HG03025 (cell line): ENCODE results near the gene PIK3R1.

Experiments used
- ATAC-seq: cut with Tn5 transposase; IDR thresholded peaks from one replicate; pipeline ENCODE4 v1.9.1; 2021; ENCODE audit warnings: mild to moderate bottlenecking, moderate library complexity; ENCODE audit not compliant: unreplicated experiment, low FRiP score

The PIK3R1 gene

DNA sequence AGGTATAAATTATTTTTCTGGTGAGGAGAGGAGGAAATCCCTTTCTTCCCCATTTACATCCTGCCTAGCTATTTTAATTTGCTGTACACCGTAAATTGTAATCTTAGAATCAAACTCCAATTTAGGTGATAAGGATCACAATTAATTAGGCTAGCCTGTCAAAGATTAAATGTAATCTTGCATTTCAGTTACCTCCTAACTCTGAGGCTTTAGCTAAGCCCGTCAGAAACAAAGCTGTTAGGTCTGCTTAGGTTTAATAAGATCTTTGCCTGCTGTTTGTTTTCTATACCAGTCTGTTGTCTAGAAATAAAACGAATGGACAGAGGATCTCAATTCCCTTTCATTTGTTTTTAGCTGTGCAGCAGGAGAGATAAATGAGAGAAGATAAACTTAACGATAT lies 51.5 kb downstream of the PIK3R1 start:
- no peak for ATAC-seq

DNA sequence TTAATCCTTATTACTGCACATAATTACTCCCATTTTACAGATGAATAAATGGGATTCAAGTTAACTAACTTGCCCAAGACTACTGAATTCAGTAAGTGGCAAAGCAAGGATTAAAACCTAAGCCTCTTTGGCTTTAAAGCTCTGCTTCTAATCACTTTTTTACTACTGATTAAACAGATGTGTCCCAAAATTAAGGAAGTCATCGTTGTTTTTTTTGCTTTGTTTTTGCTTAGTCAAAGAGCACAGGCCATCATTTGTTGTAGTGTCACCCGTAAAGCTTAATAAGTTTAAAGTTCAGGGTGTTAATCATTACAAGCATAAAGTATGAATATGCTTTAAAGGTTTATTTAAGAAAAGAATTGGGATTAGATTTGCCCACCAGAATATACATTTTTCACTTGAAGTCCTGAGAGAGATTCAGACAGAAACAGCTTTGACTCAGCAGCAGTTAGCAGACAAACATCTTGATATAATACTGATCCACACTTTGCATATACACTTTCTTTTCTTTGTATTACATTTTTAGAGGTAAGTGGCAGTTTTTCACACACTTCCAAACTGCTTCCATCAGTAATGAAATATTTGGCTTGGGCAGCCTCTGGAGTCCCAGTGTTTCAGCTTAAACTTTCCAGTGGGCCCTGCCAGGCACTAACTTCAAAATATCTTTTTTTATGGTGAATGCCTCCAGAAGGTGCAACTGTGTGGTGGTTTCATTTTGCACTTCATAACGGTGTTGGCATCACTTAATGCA lies 52.7 kb downstream of the PIK3R1 start:
- ATAC-seq, result no peak

DNA sequence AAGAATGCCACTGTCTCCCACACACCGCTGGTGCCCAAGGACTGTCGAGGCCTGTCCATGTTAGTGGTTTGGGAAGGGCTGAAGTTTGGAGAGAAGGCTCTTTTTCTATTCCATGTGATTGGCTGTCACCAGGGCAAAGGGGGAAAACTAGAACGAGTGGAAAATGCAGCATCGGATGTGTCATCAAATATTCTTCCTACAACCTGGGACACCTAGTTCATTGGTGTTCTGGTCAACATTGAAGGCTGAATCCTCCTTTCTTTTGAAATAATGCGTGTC lies 53.2 kb downstream of the PIK3R1 start:
- ATAC-seq, result no peak

DNA sequence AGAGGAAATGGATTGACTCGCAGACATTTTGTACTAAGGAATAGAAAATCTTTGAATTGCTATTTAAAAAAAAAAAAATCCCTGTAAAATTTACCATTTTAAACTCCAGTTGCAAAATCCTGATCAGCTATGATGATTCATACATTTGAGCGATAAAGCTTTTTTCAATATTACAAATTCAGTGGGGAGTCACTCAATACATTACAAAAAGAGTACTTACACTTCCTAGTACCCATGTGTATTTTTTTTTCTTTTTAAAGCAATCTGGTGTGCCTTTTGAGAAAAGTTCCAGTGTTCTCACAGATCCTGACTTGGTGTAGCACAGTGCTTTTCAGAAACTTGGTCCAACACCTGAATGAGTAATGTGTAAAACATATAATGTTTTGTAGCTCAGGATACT lies 54.3 kb downstream of the PIK3R1 start:
- no peak for ATAC-seq

DNA sequence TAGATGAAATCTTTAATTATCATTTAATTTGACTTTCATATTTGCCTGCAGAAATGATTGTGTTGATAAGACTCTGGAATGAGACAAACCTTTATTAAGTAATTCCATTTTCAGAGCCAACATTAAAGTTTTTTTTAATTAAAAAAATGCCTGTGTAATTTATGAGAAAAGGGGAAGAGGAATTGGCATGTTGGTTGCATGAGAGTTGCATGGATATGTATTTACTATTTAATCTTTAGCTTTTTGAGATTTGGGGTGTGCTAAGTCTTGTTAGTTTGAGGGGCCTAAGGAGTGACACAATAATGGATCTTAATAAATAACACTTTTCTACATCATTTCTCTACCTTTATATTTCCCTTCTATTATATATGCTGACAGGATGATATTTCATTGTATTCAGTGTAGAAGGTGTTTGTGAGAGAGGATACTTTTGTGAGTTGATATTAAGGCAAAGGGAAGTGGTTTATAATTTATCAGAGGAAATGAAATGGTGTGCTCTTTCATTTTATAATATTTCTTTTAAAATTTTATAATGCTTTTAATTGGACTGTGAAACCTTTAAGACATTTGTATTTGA lies 54.9 kb downstream of the PIK3R1 start:
- ATAC-seq, result no peak

DNA sequence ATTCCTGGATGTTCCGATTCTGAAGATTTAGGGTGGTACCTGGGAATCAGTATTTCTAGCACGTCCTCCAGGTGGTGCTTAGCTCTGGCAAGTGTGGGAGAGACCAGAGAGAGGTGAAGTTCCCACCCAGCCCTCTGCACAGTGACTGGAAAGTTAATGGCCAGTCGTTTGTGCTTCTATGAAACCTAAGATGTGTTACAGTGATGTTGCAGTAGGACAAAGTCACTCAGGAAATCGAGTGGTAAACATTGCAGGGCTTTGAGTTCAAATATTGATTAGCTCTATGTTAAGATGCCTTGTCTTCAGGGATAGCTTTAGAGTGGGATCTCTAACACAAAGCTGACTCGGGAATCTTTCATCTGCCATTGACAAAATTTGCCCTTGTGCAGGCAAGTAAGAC lies 55.6 kb downstream of the PIK3R1 start:
- ATAC-seq, result no peak

DNA sequence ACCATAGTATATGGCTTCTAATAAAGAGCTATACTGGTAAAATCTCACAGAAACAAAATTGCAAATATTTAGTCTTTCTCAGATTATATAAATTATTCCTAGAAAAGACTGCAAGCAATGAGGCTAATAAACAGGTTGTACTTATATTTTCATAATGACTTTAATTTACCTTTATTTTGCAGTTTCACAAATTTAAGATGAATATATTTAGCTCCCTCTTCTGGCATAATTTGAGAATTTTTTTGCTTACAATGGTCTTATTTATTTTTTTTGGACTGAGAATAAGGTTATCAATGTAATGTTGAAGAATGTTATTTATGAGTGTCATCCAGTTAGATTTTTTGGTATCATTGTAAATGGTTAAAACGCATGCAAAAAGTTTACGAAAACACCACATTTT lies 56.7 kb downstream of the PIK3R1 start:
- ATAC-seq, result no peak

DNA sequence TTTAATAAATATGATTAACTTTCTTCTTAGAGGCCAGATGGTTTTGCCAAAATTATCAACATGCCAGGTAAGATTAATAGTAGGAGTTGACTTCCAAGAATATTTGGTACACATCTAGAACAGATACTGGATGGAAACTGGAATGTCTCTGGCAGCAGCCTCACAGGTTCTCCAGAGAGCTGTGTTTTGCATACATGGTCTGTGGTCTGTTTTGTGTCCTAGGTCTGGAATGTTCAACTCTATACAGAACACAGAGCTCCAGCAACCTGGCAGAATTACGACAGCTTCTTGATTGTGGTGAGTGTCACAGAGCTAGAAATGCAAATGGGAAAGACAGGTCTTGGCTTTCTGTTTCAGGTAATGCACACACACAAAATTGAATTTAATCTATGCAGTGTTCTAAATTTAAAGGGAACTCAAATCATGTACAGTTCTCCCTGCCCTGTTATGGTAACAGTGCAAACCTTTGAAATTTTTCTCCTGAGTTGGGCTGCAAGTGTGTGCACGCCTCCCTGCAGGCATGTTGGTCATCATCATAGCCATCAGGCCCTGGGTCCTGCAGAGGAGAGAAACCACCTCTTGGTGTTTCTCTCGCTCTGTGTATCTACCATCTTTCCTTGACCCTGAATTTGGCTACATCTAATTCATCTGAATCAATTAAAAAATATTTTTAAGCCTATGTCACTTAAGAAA lies 58.3 kb downstream of the PIK3R1 start:
- ATAC-seq, result no peak

DNA sequence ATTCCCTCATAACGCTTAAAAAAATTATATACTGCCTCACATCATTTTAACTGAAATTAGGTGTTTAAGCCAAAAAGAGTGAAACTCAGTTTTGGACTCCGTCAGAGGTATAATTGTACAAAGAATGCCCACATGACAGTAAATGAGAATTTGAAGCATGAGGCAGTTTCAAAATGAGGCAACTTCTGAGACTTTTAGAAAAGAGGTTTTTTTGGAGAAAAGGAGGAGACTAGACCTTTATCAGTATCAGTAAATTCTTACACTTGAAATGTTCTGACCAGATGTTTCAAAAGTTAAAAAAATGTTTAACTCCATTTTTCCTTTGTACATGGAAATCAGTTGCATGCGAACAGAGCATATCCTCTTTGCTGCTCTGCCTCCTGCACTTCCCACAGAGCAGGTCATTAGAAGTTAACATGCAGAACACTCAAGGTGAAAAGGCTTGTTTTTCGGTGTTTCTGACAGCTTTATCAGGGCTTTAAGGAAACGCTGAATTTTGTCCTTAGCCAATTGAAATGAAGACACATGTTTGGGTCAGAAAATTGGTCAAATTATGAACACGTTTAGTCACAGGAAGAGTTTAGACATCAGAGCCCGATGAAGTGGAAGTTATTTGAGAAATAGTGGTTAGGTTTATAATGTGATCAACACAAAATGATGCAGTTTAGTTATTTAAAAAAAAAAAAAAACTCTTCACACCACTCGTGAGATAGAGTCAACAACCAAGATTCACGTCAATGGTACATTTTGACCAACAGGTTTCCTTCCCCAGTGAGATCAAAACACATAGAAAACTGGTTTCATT lies 59.5 kb downstream of the PIK3R1 start:
- ATAC-seq, result peak; percentile 44

DNA sequence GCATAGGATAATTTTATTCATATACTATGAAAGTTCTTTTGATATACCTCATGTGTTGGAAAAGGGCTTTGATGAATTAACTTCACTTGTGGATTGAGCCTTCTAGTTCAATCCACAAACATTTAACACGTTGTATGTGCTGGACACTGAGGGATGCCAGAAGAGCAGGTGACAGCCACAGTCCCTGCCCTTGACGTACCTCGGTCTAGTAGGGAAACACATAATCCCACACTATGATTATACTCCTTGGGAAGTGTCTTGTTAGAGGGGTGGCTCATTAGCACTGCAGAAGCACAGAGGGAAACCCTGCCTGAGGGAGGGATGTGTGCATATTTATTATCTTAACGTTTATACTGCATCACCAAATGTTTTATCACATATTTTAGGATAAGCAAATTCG lies 61.2 kb downstream of the PIK3R1 start:
- no peak for ATAC-seq

DNA sequence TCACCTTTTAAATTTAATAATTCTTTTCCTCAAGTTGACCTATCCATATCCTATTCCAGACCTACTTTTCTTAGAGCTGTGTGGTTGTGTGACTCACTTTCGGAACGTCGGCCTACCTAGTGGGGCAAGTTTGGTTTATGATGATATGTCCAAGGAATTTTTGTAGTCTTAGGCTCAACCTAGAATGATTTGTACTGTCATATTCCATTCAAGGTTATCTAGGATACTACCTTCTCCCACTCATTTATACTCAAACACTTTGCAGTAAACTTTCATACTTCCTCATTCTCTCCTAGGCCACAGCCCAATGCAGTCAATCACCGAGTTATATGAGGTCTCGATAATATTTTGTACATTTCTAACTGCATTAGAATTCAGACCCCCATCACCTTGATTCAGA lies 61.9 kb downstream of the PIK3R1 start:
- no peak for ATAC-seq

DNA sequence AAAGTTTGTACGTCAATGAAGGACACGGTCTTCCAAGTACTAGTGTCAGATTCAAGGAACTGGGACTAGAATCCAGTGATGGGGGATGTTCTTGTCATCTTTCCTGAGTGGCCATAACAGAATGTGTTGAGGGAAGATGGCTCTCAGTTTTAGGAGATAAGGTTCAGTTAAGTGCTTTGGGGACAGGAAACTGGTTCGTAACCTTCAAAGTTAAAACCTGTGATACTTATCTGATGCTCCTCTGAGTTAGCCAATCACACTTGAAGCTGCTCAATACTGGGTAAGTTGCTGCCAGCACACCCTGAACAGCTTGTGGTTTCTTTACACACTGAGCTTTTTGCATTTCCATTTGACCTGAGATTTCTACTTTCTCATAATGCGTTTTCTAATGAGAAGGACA lies 64.4 kb downstream of the PIK3R1 start:
- peak; percentile 61 for ATAC-seq

DNA sequence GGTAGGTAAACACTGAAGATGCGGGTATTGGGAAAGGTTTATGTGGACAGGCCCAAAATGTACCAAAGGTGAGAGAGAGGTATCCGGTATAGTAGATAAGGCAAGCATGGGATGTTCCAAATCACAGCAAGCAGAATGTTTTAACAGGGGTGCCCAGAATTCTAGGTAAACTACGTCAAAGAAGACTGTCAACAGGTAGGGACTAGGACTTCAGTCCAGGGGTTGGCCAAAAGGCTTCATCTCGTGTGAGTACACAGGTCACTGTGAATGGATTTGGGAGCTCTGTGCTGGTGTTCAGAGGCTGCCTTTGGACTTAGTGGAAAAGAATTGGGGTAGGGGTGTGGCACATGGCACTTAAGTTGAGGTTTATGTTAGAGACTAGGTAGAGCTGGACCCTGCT lies 66.4 kb downstream of the PIK3R1 start:
- ATAC-seq, result no peak

DNA sequence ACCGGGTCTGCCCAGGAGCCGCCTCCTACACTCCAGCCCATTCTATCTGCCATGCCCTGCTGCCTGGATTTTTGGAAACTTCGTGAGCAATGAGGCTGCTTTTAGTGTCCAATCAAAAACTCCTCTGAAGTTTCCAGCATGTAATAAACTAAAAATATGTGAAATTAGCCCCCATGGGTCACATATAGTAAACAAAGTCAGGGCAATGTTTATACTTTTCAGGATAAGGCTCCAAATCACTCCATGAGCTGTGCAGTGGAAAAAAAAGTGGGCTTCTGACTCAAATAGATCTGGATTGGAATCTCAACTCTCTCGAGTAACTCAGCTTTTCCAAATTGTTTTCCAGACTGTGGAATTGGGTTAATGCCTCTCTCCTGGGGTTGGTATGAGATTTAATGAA lies 68.2 kb downstream of the PIK3R1 start:
- no peak for ATAC-seq

DNA sequence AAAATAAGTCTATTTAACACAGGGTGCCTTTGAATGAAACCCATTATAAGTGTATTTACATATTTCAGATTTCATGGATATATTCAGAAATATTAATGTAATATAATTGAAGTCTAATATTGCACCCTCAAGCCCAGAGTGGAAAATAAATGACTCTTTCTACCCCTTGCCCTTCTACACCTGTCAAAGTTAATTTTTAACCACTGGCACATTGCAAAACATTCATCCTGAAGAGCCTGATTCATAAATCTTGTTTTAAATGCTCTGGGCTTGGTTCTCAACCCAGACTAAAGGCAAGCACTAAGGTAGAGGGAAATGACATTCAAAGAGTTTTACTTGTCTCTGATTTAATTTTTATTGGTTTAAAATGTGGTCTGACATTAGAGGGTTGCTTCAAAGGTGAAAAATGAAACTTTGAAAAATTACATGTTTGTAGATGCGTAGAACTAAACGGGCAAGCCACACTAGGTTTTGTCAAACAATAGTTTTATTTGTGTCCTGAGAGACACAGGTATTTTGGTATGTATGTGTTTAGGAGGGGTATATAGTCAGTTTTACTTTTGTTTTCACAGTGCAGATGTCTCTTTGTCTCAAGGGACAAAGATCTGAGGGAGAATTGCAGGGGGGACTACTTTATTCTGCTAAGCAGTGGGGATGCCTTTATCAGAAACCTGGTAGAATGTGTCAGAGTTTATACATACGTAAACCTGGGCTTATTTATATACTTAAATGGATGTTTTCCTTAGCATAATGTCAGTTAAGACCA lies 69.7 kb downstream of the PIK3R1 start:
- peak; percentile 30 for ATAC-seq

DNA sequence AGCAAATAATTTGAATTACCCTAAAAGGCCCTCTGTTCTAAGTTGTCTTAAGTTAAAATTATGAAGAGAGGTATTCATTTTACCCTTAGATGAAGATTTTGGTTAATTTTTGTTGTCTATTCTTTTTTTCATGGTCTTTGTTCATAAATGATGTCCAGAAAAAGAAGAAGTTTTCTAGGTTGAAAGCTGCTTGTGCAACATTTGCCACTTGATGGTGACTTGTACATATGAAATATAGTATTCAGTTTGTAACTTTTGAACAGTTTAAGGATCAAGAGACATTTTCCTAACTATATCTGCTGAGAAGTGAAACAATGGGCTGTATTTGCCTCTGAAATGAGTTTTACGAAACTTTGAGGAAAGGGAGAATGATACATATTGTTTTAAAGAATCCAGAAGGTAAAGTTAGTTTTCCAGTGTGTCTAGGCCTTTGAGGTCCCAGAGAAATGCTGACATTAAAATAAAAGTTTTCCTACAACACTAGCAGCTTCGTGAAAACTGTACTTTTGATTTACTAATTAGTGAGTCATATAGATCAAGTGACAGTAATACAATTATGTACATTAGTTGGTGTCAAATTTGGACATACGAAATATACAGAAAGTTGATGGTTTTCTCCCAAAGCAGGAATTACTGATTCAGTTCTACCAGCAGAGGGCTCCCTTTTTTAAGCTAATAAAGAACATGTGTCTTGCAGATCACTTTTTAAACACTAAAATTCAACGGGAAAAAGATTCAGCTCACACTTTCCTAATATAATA lies 70.5 kb downstream of the PIK3R1 start:
- ATAC-seq, result no peak

DNA sequence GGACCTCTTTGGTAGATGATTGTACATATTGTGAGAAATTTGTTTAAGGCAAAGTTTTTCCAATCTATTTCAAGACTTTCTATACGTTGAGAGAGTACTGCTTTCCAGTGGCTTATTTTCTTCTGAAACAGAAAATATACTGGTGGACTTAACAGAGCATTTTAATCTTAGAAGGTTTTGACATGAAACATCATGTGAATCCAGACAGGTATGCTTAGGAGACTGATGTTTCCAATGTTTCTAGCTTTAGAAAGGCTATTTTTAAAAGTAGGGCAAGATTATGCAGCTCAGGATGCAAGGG lies 71.0 kb downstream of the PIK3R1 start:
- no peak for ATAC-seq

DNA sequence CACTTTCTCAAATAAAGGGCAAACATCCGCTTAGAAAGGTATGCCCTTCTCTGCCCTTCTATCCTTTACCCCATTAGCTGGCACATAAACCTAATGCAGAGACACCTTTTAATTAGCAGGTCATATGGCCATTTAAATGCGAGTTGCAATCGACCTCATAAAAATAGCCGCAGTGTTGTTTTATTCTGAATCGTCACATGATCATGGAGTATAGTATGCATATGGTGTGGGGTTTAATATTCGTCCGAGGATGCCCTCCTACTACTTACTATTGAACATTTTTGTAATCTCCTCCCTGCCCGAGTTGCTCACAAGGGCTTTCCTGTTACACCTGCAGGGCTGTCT lies 72.0 kb downstream of the PIK3R1 start:
- ATAC-seq, result no peak

DNA sequence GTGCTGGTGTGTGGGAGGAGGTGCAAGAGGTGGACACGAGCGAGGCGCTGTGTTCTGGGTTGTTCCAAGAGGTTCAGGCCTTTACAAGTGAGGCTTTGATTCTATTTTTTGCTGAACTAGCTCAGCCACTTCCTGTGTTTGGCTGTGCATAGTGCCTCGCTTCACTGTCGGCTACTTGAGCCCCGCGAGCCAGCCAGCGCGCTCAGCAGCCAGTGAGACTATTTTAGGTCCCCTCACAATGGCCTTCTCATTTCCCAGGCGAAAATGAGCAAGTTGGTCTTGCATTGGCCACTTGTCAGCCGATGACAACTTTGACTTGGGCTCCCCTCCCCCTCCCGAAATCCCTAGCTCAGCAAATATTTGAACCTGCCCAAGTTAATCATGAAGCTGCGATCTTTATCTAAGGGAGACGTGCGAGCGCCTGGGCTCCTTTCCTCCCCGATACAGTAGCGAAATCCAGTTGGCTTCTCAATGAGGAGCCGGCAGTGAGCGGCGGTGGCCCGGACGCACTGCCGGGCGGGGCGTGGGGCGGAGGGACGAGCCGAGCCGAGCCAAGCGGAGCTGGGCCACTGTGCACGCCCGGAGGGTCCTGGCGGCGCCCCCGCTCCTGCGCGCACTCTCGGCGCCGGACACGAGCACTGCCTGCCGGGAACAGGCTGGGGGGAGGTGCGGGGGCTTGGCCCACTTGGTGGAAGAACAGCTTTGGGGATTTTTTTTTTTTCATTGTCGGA lies 72.6 kb downstream of the PIK3R1 start:
- peak; percentile 87 for ATAC-seq

DNA sequence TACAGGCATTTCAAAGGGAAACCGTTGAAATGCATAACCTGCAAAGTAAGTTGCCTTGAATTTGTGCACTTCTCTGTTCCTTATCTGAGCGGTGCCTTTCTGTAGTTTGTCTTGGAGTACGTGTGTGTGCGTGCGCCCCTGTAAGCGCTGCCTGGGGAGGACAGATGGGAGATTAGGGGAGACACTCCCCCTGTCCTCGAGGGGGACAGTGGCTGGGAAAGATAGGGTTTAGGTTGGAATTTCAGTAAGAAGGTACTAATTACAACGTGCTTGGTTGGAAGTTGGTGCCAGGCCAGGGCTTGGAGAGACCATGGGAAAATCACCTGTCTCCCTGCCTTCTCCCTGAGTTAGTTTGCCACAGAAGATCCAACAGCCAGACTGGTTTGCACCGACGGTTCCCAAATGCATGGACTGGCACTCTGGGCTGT lies 73.2 kb downstream of the PIK3R1 start:
- peak; percentile 10 for ATAC-seq
